ENCODE measurements around the gene EFCAB12.
A peak's percentile ranks its signal among the peaks of the same experiment; 100 is the strongest.

The EFCAB12 gene

GRCh38 chr3:129442947-129443346 lies 14.5 kb upstream of the EFCAB12 start:
- DNase-seq = peak; percentile 36

- peak; percentile 36 for DNase-seq
Observed at GRCh38 chr3:129442486-129442885, 14.1 kb upstream of the EFCAB12 start.

GRCh38 chr3:129441782-129442181 lies 13.3 kb upstream of the EFCAB12 start:
- DNase-seq = peak; percentile 76

GRCh38 chr3:129441215-129441614 lies 12.8 kb upstream of the EFCAB12 start:
- DNase-seq = no peak

- peak; percentile 46 for DNase-seq
Observed at GRCh38 chr3:129440618-129441190, 12.3 kb upstream of the EFCAB12 start.

- DNase-seq = peak; percentile 98
Observed at GRCh38 chr3:129439817-129440617, 11.6 kb upstream of the EFCAB12 start, which contains the start of the genes IFT122 and MBD4. Gene IFT122 (plus strand): TSS chr3:129440224. CDS start chr3:129440331, 107 bp downstream. Gene MBD4 (minus strand): TSS chr3:129439948. CDS start chr3:129439833, 115 bp downstream.

- DNase-seq = no peak
Observed at GRCh38 chr3:129439226-129439816, 10.9 kb upstream of the EFCAB12 start.

- DNase-seq = no peak
Observed at GRCh38 chr3:129435367-129435766, 6.9 kb upstream of the EFCAB12 start.

GRCh38 chr3:129434140-129434539 lies 5.7 kb upstream of the EFCAB12 start:
- no peak for DNase-seq

GRCh38 chr3:129433565-129433964 lies 5.1 kb upstream of the EFCAB12 start:
- no peak for DNase-seq

GRCh38 chr3:129432671-129433070 lies 4.2 kb upstream of the EFCAB12 start:
- DNase-seq = no peak

- no peak for DNase-seq
Observed at GRCh38 chr3:129432036-129432435, 3.6 kb upstream of the EFCAB12 start.

GRCh38 chr3:129429602-129430001 lies 1.2 kb upstream of the EFCAB12 start:
- DNase-seq = no peak

- DNase-seq = no peak
Observed at GRCh38 chr3:129429080-129429451, 630 bp upstream of the EFCAB12 start.

GRCh38 chr3:129428007-129428375 lies 445 bp downstream of the EFCAB12 start:
- DNase-seq = no peak

- no peak for DNase-seq
Observed at GRCh38 chr3:129425619-129426018, 2.8 kb downstream of the EFCAB12 start.

GRCh38 chr3:129425213-129425612 lies 3.2 kb downstream of the EFCAB12 start:
- DNase-seq = no peak

GRCh38 chr3:129424185-129424841 lies 4.1 kb downstream of the EFCAB12 start:
- DNase-seq = no peak

GRCh38 chr3:129422897-129423296 lies 5.5 kb downstream of the EFCAB12 start:
- DNase-seq = no peak

- DNase-seq = no peak
Observed at GRCh38 chr3:129421988-129422745, 6.3 kb downstream of the EFCAB12 start.

GRCh38 chr3:129421236-129421883 lies 7.1 kb downstream of the EFCAB12 start:
- DNase-seq = no peak

- no peak for DNase-seq
Observed at GRCh38 chr3:129419476-129419875, 9.0 kb downstream of the EFCAB12 start.

All from NCI-H1694 treated with DMSO at 0.1 percent for 48 hours (cell line).